ENCODE measurements around the gene ACP2.

The ACP2 gene

DNA sequence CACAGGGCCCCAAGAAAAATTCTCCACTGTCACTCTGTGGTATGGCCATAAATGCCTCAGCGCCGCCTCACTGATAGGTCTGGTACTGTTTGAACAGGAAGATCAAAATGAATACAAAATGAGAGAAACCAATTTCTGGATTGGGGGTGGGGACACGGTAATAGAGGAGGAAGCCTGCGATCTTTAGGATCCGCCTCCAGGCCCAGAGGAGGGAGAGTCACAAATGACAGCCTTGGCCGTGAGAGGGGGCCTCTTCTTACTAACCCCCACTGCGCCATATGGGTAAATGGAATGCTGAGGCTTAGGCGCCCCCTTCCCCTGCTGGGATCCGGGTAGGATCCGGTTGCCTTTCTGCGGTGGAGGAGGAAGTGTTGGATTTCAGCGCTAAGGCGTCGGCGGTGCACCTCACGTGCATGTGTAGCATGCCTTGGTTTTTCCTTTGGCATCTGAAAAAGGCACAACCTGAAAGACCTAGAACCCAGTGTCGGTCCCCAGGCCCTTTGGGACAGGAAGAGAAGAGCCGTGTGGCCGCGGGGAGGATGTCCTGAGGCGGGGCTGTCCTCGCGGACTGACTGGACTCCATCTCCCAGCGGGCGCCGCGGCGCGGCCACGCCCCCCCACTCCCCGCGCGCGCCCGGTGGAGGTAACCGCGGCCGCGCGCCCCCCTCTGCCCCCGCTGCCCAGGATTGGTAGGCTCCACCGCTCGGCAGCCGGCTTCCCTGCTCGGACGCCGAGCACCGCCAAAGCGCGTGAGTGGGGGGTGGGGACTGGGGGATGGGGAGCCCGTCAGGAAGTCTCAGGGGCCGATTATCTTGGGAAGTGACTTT, 20.6 kb upstream of the ACP2 start:
- peak; percentile 90 for DNase-seq (ENCODE audit: low spot score)

- no peak for DNase-seq (ENCODE audit: low spot score)
Observed at GRCh38 chr11:47268448-47269001, 19.9 kb upstream of the ACP2 start.

GRCh38 chr11:47267876-47268275, 19.3 kb upstream of the ACP2 start:
- no peak for DNase-seq (ENCODE audit: low spot score)

GRCh38 chr11:47264521-47264920, 15.9 kb upstream of the ACP2 start:
- DNase-seq (ENCODE audit: low spot score): no peak

DNA sequence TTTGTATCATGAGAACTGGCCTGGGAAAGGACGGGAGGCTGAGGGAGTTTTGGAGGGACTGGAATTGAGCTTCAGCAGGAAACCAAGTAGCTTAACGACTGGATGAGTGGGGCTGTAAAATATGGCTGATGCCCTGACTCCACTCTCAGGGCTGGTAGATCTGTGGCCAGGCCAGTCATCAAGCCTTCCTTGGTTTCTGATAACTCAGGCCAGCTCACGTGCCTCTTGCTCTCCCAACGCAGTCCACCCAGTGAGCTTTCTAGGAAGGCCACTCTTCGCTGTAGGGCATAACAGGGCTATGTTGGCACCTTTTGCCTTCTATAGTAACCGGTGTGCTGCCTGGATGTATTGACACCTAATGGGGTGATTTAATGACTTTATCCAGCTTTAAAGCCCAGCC, 15.5 kb upstream of the ACP2 start:
- DNase-seq (ENCODE audit: low spot score): no peak

GRCh38 chr11:47261291-47261800, 12.7 kb upstream of the ACP2 start:
- no peak for DNase-seq (ENCODE audit: low spot score)

GRCh38 chr11:47260366-47260765, 11.8 kb upstream of the ACP2 start:
- DNase-seq (ENCODE audit: low spot score): no peak

GRCh38 chr11:47259232-47259977, 10.8 kb upstream of the ACP2 start:
- no peak for DNase-seq (ENCODE audit: low spot score)

DNA sequence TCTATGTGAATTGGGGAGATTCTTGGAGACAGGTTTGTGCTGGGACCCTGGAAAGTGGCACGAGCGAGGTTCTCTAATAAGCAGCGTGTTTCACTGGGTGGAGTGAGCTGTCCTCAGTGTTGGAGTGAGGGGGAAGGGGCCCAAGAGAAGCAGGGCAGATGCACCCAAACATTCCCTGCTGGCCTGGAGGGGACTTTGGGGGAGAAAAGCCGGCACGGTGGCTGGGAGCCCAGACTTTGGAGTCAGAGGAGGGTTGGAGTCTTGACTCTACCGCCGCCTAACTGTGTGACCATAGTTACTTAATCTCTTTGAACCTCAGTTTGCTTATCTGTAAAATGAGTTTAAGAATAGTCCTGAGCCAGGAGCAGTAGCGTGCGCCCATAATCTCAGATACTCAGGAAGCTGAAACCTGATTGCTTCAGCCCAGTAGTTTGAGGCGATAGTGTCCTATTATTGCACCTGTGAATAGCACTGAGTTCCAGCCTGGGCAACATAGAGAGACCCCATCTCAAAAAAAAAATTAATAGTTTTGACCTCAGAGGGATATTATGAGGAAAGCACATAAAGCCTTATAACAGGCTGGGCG, 9.8 kb upstream of the ACP2 start:
- DNase-seq (ENCODE audit: low spot score): no peak

GRCh38 chr11:47257517-47258316, 9.1 kb upstream of the ACP2 start, which contains the start of gene NR1H3:
NR1H3 (plus strand) TSS chr11:47257996; CDS start chr11:47259217, 1,221 bp downstream.
- DNase-seq (ENCODE audit: low spot score): peak; percentile 33

DNA sequence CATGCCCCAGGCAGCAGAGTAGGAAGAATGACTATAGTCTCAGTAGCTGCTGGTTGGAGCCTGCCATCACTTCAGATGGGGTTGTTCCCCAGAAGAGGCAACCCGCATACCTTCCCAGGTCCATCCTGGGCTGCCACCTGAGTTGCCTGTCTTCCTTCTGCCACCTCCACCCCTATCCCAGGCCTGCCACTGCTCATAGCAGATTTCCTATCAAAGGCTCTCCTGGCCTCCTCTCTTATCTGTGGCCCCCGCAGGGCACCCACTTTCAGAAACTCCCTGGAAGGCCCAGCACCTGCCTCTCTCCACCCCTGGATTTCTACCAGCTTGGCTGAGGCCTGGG, 8.5 kb upstream of the ACP2 start:
- no peak for DNase-seq (ENCODE audit: low spot score)

DNA sequence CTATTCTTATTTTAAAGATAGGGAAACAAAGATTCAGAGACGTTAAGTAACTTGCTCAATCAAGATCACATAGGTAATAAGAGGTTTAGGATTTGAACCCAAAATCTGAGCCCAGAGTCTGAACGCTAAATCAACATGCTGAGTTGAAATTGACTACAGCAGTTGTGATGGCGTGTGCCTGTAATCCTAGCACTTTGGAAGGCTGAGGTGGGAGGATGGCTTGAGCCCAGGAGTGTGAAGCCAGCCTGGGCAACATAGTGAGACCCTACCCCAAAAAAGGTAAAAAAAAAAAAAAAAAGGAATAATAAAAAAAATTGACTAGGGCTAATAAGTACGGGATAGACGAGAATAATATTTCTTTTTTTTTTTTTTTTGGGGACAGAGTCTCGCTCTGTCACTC, 7.8 kb upstream of the ACP2 start:
- no peak for DNase-seq (ENCODE audit: low spot score)

DNA sequence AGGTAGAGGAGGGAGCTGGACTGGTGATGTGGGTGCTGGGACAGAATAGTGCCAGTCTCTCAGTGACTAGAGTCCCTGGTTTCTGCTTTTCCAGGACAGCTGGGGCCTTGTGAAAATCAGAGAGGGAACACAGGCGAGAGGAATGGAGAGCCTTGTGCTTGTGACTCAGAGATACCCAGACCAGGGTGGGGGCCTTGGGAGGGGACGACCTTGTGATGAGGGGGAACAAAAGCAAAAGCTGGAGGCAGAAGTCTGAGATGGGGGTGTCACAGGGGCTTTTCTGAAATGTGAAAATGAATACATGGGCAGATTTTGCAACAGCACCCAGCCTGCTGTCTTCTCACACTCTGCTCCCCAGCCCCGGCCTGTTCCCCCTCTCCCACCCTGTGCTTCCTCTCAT, 5.8 kb upstream of the ACP2 start:
- DNase-seq (ENCODE audit: low spot score): no peak

DNA sequence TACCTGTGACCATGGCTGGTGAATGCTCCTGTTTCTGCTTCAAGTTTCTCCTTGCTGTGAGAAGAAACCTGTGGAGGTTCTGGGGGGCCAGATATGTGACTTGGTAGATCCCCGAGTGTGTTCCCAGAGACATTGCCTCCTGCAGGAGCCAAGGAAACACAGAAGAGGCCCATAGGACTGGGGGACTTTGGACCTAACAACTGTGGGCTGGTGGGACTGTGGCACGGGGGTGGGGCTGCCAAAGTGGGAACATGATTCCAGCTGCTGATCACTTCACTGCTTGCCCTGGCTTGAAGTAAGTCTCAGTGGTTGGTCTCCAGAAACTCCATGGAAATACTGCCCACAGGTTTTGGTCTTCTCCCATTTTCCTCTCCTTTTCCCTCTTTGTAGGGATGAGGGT, 5.0 kb upstream of the ACP2 start:
- DNase-seq (ENCODE audit: low spot score): no peak

- DNase-seq (ENCODE audit: low spot score): no peak
Observed at GRCh38 chr11:47251751-47252150, 3.1 kb upstream of the ACP2 start.

DNA sequence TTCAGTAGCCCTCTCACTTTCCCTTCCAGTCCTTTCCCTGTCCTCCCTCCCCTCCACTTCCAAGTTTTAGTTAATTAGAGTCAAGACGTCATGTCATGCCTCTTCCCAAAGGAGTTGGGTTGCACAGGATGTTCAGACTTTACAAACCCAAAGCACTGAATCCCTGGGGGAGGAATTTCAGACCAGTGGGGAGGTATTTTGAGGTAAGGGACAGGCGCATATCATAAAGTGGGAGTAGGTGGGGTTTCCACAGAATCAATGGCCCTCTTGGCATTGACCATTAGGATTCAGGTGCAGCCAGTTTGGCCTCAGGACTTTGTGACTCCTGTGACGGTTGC, 733 bp upstream of the ACP2 start:
- no peak for DNase-seq (ENCODE audit: low spot score)

- DNase-seq (ENCODE audit: low spot score): no peak
Observed at GRCh38 chr11:47248304-47248663, 330 bp downstream of the ACP2 start.

DNA sequence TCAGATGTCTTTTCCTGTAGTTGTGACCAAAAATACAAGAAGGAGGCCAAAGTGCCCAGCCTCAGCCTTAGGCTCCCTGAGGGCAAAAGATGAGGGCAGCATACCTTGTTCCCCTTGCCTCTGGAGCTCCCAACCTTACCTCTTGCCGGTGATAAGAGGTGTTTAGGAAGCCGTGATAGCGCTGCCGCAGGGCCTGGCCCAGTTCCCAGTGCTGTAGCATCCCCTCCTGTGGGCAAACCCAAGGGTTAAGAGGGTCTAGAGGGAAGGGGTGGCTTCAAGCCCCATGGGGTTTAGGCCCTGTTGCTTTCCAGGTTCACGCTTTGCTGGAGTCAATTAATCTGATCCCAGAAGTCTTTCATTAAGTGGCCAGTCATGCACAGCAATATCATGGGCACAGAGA, 1.1 kb downstream of the ACP2 start:
- no peak for DNase-seq (ENCODE audit: low spot score)

DNA sequence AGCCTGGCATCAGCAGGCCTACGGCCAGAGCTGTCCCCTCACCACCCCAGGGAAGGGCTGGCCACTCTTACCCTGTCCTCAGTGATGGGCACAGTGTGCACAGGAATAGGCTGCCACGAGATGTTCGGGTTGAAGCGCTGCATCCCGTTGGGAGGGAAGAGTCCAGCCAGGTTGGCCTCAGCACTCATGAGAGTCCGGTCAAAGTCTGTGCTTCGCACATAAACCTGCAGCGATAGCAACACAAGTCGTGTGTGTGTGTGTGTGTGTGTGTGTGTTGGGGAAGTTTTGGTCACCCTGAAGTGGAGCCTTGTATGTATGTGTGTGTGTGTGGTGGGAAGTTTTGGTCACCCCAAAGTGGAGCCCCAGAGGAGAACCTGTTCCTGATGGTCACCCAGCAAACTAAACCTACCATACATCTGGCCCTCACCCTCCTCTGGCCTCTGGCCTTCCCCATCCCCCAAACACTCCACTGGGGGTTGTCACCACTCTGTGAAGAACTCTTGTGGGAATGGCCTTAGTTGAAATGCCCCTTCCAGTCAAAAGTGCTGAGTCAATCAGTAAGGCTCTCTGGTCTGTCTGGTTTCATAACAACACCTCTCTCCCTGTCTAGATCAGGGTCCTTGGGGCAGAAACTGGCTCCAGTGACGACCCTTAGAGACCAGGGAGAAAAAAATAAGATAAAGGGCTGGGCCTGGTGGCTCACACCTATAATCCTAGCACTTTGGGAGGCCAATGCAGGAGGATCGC, 2.8 kb downstream of the ACP2 start:
- DNase-seq (ENCODE audit: low spot score): no peak

DNA sequence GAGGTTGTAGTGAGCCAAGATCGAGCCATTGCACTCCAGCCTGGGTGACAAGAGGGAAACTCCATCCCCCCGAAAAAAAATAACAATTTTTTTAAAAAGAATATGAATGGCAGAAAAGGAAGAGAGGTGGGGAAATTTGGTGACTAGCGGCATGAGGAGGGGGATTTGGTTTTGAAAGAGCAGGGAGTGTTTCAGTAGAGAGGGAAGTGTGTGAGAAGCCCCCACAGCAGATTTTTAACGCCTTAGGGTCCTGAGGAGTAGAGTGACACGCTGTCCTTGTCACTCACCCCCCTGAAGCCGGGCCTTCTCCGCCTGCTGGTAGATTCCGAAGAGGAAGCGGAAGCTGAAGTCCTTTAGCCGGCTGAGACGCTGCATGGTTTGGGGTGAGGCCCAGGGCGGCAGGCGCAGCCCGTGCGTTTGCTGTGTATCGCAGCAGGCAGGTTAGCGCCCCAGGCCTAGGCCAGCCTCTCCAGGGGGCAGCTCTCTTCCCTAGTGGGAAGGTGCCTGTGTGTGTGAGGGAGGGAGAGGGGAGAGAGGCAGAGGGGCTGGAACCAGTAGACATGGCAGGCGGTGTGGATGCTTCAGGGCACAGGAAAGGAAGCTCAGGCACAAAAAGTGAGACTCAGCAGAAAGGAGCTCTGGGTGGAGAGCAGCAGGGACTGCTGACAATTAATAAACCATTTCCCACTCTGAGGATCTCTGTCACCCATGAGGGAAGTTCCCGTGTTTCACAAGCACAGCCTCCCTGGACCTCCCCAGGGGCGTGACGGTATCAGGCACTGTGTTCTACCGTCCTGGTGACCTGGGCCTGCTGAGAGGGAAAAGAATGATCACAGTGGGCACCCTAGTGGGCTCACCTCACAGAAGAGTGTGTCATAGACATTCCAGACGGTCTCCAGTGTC, 3.9 kb downstream of the ACP2 start:
- no peak for DNase-seq (ENCODE audit: low spot score)

All from globus pallidus (tissue), 1 donor.